ENCODE results near the gene RGS9.

Gene RGS9

GRCh38 chr17:65260626-65261025 lies 123.5 kb downstream of the RGS9 start:
- no peak for DNase-seq (ENCODE audit: low read depth)
- TF ChIP-seq CTCF (IDR thresholded peaks at IDR 0.05; ENCODE audit: insufficient read depth, low read depth, low read length, missing control alignments) = no peak
- no peak overlapping the region for H3K4me3 ChIP-seq (ENCODE audit: low read depth, low read length)

- H3K4me3 ChIP-seq (ENCODE audit: low read depth, low read length) = no peak overlapping the region
- no peak for DNase-seq (ENCODE audit: low read depth)
- TF ChIP-seq CTCF (IDR thresholded peaks at IDR 0.05; ENCODE audit: insufficient read depth, low read depth, low read length, missing control alignments) = no peak
Measured at GRCh38 chr17:65261152-65261551, 124.0 kb downstream of the RGS9 start.

GRCh38 chr17:65261682-65262636 lies 124.8 kb downstream of the RGS9 start:
- no peak for TF ChIP-seq CTCF (IDR thresholded peaks at IDR 0.05; ENCODE audit: insufficient read depth, low read depth, low read length, missing control alignments)
- H3K4me3 ChIP-seq (ENCODE audit: low read depth, low read length) = no peak overlapping the region
- DNase-seq (ENCODE audit: low read depth) = no peak

GRCh38 chr17:65265276-65265675 lies 128.1 kb downstream of the RGS9 start:
- no peak for TF ChIP-seq CTCF (IDR thresholded peaks at IDR 0.05; ENCODE audit: insufficient read depth, low read depth, low read length, missing control alignments)
- no peak overlapping the region for H3K4me3 ChIP-seq (ENCODE audit: low read depth, low read length)
- no peak for DNase-seq (ENCODE audit: low read depth)

- no peak overlapping the region for H3K4me3 ChIP-seq (ENCODE audit: low read depth, low read length)
- DNase-seq (ENCODE audit: low read depth) = no peak
- no peak for TF ChIP-seq CTCF (IDR thresholded peaks at IDR 0.05; ENCODE audit: insufficient read depth, low read depth, low read length, missing control alignments)
Measured at GRCh38 chr17:65268832-65269231, 131.7 kb downstream of the RGS9 start.

GRCh38 chr17:65270499-65271253 lies 133.5 kb downstream of the RGS9 start:
- TF ChIP-seq CTCF (IDR thresholded peaks at IDR 0.05; ENCODE audit: insufficient read depth, low read depth, low read length, missing control alignments) = no peak
- H3K4me3 ChIP-seq (ENCODE audit: low read depth, low read length) = no peak overlapping the region
- no peak for DNase-seq (ENCODE audit: low read depth)

All from GM12865 (cell line).